NT2/D1 (cell line): ENCODE measurements around the gene KRT4.
"Not testable (repeated sequence)": the region's sequence is repeated elsewhere in the genome, so short reads cannot be mapped to it uniquely, and the experiment has no call there.

Experiments
- DNase-seq: peaks from one replicate; pipeline ENCODE4 v3.0.0-alpha.2; 2011; ENCODE audit warnings: low read depth, low spot score
- H3K27me3 ChIP-seq: 2 replicates; pipeline ENCODE4 v1.6.0; 2011; ENCODE audit warnings: mild to moderate bottlenecking; ENCODE audit not compliant: insufficient read length, insufficient read depth
- H3K36me3 ChIP-seq: 2 replicates; pipeline ENCODE4 v1.6.1; 2011; ENCODE audit warnings: mild to moderate bottlenecking, low read length, mixed read lengths; ENCODE audit not compliant: insufficient read depth, insufficient read length
- H3K4me1 ChIP-seq: 2 replicates; pipeline ENCODE4 v1.5.1; 2011; ENCODE audit not compliant: insufficient read depth, insufficient read length
- H3K4me3 ChIP-seq: 2 replicates; pipeline ENCODE4 v1.5.1; 2011; ENCODE audit warnings: low read depth; ENCODE audit not compliant: insufficient read length
- H3K9ac ChIP-seq: 2 replicates; pipeline ENCODE4 v1.6.0; 2011; ENCODE audit warnings: low read depth; ENCODE audit not compliant: insufficient read length
- H3K9me3 ChIP-seq: 2 replicates; pipeline ENCODE4 v1.5.1; 2011; ENCODE audit warnings: mild to moderate bottlenecking, low read length; ENCODE audit not compliant: insufficient read depth
- SUZ12 ChIP-seq: IDR thresholded peaks from 2 replicates; pipeline ENCODE4 v1.6.1; 2011; ENCODE audit not compliant: insufficient read length, insufficient read depth; ENCODE audit errors: extremely low read depth
- YY1 ChIP-seq: IDR thresholded peaks from 2 replicates; pipeline ENCODE4 v1.6.1; 2011; ENCODE audit not compliant: insufficient read length, insufficient read depth
- ZNF274 ChIP-seq: IDR thresholded peaks from 2 replicates; pipeline ENCODE4 v1.6.1; 2011; ENCODE audit warnings: mild to moderate bottlenecking, low read depth, low read length

Gene KRT4

GRCh38 chr12:52813885-52814709 lies at the start of gene KRT4:
Gene KRT4, minus strand, starts transcription at chr12:52814116. Its CDS starts 58 bp downstream, at chr12:52814058.
- DNase-seq = no peak
- no peak within 1 kb of the TSS for H3K4me3 ChIP-seq
- no peaks in the 10 kb centered on the region for H3K36me3 ChIP-seq
- no peak within 1 kb of the TSS for H3K9ac ChIP-seq
- H3K27me3 ChIP-seq = no peaks in the 10 kb centered on the region
- TF ChIP-seq ZNF274 (no peak), SUZ12 (no peak), YY1 (no peak)
- H3K9me3 ChIP-seq = no peaks in the 10 kb centered on the region
- H3K4me1 ChIP-seq = peaks cover 5% of the 10 kb centered on the region

GRCh38 chr12:52862023-52862422 lies 48.1 kb upstream of the KRT4 start:
- Histone ChIP-seq H3K4me3 (no peak overlapping the region), H3K9me3 (no peaks in the 10 kb centered on the region), H3K36me3 (no peaks in the 10 kb centered on the region), H3K27me3 (no peaks in the 10 kb centered on the region), H3K9ac (no peak overlapping the region), H3K4me1 (peaks cover 4% of the 10 kb centered on the region)
- DNase-seq = no peak
- TF ChIP-seq ZNF274 (no peak), YY1 (no peak), SUZ12 (no peak)

DNA sequence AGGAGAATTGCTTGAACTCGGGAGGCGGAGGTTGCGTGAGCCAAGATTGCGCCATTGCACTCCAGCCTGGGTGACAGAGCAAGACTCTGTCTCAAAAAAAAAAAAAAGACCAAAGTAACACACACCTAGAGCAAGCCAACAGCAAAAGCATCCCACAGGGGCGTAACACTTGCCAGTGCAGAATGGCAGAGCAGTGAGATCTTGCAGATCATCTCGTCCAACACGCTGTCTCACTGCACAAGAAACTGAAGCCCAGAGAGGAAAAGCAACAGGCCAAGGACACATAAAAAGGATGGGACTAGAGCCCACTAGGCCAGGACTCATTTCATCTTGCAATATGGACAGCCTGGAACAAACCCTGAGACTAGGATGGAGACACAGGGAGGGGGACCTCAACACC lies 47.6 kb upstream of the KRT4 start:
- DNase-seq = no peak
- no peaks in the 10 kb centered on the region for H3K36me3 ChIP-seq

DNA sequence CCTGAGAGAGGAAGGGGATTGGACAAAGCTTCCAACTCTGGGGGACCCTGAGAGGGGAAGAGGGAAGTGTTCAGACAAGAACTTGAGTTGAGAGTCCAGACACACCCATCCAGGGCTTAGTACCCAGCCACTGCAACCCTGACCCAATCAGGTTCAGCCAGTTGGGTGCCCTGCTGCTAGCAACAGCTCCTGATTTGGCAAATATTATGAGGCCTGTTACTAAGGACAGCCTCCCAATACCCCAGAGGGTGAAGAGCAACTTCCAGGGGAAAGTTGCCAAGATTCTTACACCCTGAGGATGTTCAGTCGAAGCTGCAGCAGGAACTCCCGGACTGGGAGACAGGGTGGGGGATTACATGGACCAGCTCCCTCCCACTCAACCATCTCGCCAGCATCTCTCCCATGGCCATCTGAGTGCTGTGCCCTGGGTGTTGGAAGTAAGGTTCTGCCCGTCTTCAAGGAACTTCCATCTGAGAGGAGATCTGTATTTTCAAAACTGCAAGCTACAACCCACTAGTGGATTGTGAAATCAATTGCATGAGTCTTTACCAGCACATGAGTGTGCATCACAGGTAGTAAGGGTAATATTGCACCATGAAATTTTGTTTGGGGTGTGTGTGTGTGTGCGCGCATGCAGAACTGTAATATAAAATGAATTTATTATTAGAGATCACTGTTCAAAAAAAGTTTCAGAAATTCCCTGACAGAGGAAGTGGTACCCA lies 46.3 kb upstream of the KRT4 start:
- Histone ChIP-seq H3K27me3 (no peaks in the 10 kb centered on the region), H3K4me3 (no peak overlapping the region), H3K9ac (no peak overlapping the region), H3K9me3 (no peaks in the 10 kb centered on the region), H3K36me3 (no peaks in the 10 kb centered on the region), H3K4me1 (peaks cover 4% of the 10 kb centered on the region)
- no peak for TF ChIP-seq ZNF274
- TF ChIP-seq SUZ12 = no peak
- TF ChIP-seq YY1 = no peak
- DNase-seq = no peak

More for the DNA sequence above, 47.6 kb upstream of the KRT4 start:
- H3K9ac ChIP-seq = no peak overlapping the region
- peaks cover 4% of the 10 kb centered on the region for H3K4me1 ChIP-seq
- H3K27me3 ChIP-seq = no peaks in the 10 kb centered on the region
- H3K4me3 ChIP-seq = no peak overlapping the region
- TF ChIP-seq ZNF274 = no peak
- no peaks in the 10 kb centered on the region for H3K9me3 ChIP-seq

- no peak overlapping the region for H3K4me3 ChIP-seq
- peaks cover 4% of the 10 kb centered on the region for H3K4me1 ChIP-seq
- H3K36me3 ChIP-seq = no peaks in the 10 kb centered on the region
- no peak for TF ChIP-seq SUZ12
- TF ChIP-seq YY1 = no peak
- no peak for TF ChIP-seq ZNF274
- no peak for DNase-seq
- H3K9me3 ChIP-seq = no peaks in the 10 kb centered on the region
- no peak overlapping the region for H3K9ac ChIP-seq
- H3K27me3 ChIP-seq = no peaks in the 10 kb centered on the region
These were observed 43.6 kb upstream of the KRT4 start for GRCh38 chr12:52857500-52857899.

GRCh38 chr12:52856787-52857186 lies 42.9 kb upstream of the KRT4 start:
- Histone ChIP-seq H3K27me3 (no peaks in the 10 kb centered on the region), H3K4me1 (peaks cover 4% of the 10 kb centered on the region), H3K36me3 (no peaks in the 10 kb centered on the region), H3K9ac (no peak overlapping the region), H3K4me3 (no peak overlapping the region), H3K9me3 (no peaks in the 10 kb centered on the region)
- TF ChIP-seq ZNF274 (no peak), SUZ12 (no peak), YY1 (no peak)
- DNase-seq = no peak

GRCh38 chr12:52856077-52856476 lies 42.2 kb upstream of the KRT4 start:
- H3K27me3 ChIP-seq, H3K36me3 ChIP-seq, H3K4me1 ChIP-seq, H3K4me3 ChIP-seq, DNase-seq, H3K9me3 ChIP-seq, H3K9ac ChIP-seq: not testable (repeated sequence)
